HCT116 (cell line): ENCODE measurements around the gene HHIPL2. TPM values are rescaled to one million over a fixed set of nuclear protein-coding genes. Genes with fewer than 3 reads are reported as not detected.
A peak's percentile ranks its signal among the peaks of the same experiment; 100 is the strongest.

Experiments used
- ATAC-seq: fragments of 200-7000 bp; cut with Tn5 transposase; 2 replicates; pipeline ENCODE4 v1.9.1; 2020; ENCODE audit warnings: mild to moderate bottlenecking, moderate library complexity
- BruUV-seq: library from RNA; stranded (reverse); fragments of 400-500 nt; replicated peaks from 2 replicates; lab custom pipeline; 2021; lab: Mats Ljungman, UMichigan
- CTCF ChIA-PET: fragments of 300-600 bp; sonication (Branson Sonifier 250); formaldehyde crosslinking; loops from one replicate; lab custom pipeline; 2021; ENCODE audit warnings: antibody characterized with exemption; lab: Charles Lee
- POLR2A ChIA-PET: fragments of 300-600, 350-600 bp; sonication (Branson Sonifier 250); formaldehyde crosslinking; loops from one replicate; lab custom pipeline; 2021; ENCODE audit warnings: antibody characterized with exemption; lab: Charles Lee
- RAD21 ChIA-PET, 2 experiments: fragments of 300-600 bp; sonication (Branson Sonifier 250); formaldehyde crosslinking; loops; one replicate each; lab custom pipeline; 2023; ENCODE audit warnings: low total read pairs in 2 of 2; ENCODE audit not compliant: uncharacterized antibody in 2 of 2, unreplicated experiment in 2 of 2, low non-redundant PET in 1 of 2; lab: Charles Lee
- DNase-seq: peaks from one replicate; pipeline ENCODE4 v3.0.0-alpha.2; 2010; ENCODE audit warnings: low read depth, low spot score
- H2AFZ ChIP-seq: fragments of 200-600 bp; shearing (Covaris generic), sonication (generic); 2 replicates; pipeline ENCODE4 v1.6.1; 2017; ENCODE audit warnings: low read depth, mixed run types, mixed read lengths, antibody characterized with exemption, low read length; ENCODE audit not compliant: poor library complexity, severe bottlenecking
- H3K27ac ChIP-seq: 2 replicates; pipeline ENCODE4 v1.5.1; 2012; ENCODE audit warnings: low read depth, low read length
- H3K27me3 ChIP-seq: fragments of 200-600 bp; sonication (generic); 2 replicates; pipeline ENCODE4 v1.6.1; 2016; ENCODE audit warnings: mixed run types, low read length, mixed read lengths; ENCODE audit not compliant: insufficient read depth
- H3K36me3 ChIP-seq, 2 experiments: fragments of 200-500 bp in 1 of 2; fragments of 200-600 bp in 1 of 2; sonication (Bioruptor generic) in 1 of 2; sonication (generic) in 1 of 2; 2 replicates each; pipeline versions ENCODE4 v1.5.1 to v1.6.1; 2014 to 2016; ENCODE audit warnings: low read length in 2 of 2, inconsistent platforms in 1 of 2, mixed read lengths in 1 of 2, mixed run types in 1 of 2; ENCODE audit not compliant: insufficient read depth in 2 of 2, control insufficient read depth in 1 of 2
- H3K4me1 ChIP-seq, 2 experiments: fragments of 200-600 bp in 1 of 2; sonication (generic) in 1 of 2; 2 replicates each; pipeline versions ENCODE4 v1.5.1 to v1.6.1; 2012 to 2017; ENCODE audit warnings: low read length in 2 of 2, inconsistent platforms in 1 of 2, mild to moderate bottlenecking in 1 of 2, mixed read lengths in 1 of 2, mixed run types in 1 of 2, moderate library complexity in 1 of 2; ENCODE audit not compliant: insufficient read depth in 2 of 2, control insufficient read depth in 1 of 2
- H3K4me2 ChIP-seq: fragments of 200-600 bp; sonication (generic); 2 replicates; pipeline ENCODE4 v1.6.1; 2017; ENCODE audit warnings: mixed run types, low read length, mixed read lengths
- H3K4me3 ChIP-seq, 2 experiments: fragments of 200-600 bp in 1 of 2; sonication (generic) in 1 of 2; replicated peaks in 1 of 2; 2 replicates each; pipeline ENCODE4 v1.5.1; 2011 to 2016; ENCODE audit warnings: low read length in 2 of 2, control low read depth in 1 of 2, low read depth in 1 of 2, mild to moderate bottlenecking in 1 of 2, mixed read lengths in 1 of 2, mixed run types in 1 of 2
- H3K79me2 ChIP-seq: fragments of 200-600 bp; sonication (generic); 2 replicates; pipeline ENCODE4 v1.6.1; 2017; ENCODE audit warnings: mild to moderate bottlenecking, mixed run types, low read length, moderate library complexity, mixed read lengths; ENCODE audit not compliant: insufficient read depth
- H3K9ac ChIP-seq: fragments of 200-600 bp; sonication (generic); 2 replicates; pipeline ENCODE4 v1.6.1; 2016; ENCODE audit warnings: low read length, mixed read lengths
- H3K9me2 ChIP-seq: fragments of 200-600 bp; sonication (generic), shearing (Covaris generic); 2 replicates; pipeline ENCODE4 v1.6.1; 2017; ENCODE audit warnings: mixed run types, mild to moderate bottlenecking, moderate library complexity; ENCODE audit not compliant: insufficient read depth
- H3K9me3 ChIP-seq, 2 experiments: fragments of 200-500 bp in 1 of 2; fragments of 200-600 bp in 1 of 2; sonication (Bioruptor generic) in 1 of 2; sonication (generic) in 1 of 2; 2 replicates each; pipeline ENCODE4 v1.6.1; 2014 to 2017; ENCODE audit warnings: low read length in 2 of 2, mixed read lengths in 2 of 2, inconsistent platforms in 1 of 2, low read depth in 1 of 2, mild to moderate bottlenecking in 1 of 2, mixed run types in 1 of 2, moderate library complexity in 1 of 2; ENCODE audit not compliant: control insufficient read depth in 1 of 2, insufficient read depth in 1 of 2
- H4K20me1 ChIP-seq: fragments of 200-600 bp; sonication (generic), shearing (Covaris generic); 2 replicates; pipeline ENCODE4 v1.6.1; 2017; ENCODE audit warnings: mixed run types, mild to moderate bottlenecking, moderate library complexity; ENCODE audit not compliant: insufficient read depth
- ATF3 ChIP-seq: IDR thresholded peaks from 2 replicates; pipeline ENCODE4 v1.6.1; 2012
- CBX3 ChIP-seq: IDR thresholded peaks from 2 replicates; pipeline ENCODE4 v1.6.1; 2012; ENCODE audit warnings: low read depth
- CTCF ChIP-seq, 3 experiments: fragments of 200-600 bp in 1 of 3; sonication (generic) in 1 of 3; IDR thresholded peaks in 2 of 3; conservative IDR thresholded peaks in 1 of 3; 2 replicates each; pipeline ENCODE4 v1.5.1; 2012 to 2017; ENCODE audit warnings: low read depth in 2 of 3, low read length in 2 of 3, antibody characterized with exemption in 1 of 3, borderline replicate concordance in 1 of 3, control low read depth in 1 of 3, mild to moderate bottlenecking in 1 of 3, mixed read lengths in 1 of 3, mixed run types in 1 of 3, moderate library complexity in 1 of 3; ENCODE audit not compliant: insufficient read depth in 1 of 3
- EGR1 ChIP-seq: IDR thresholded peaks from 2 replicates; pipeline ENCODE4 v1.6.1; 2012; ENCODE audit warnings: low read depth
- ELF1 ChIP-seq: IDR thresholded peaks from 2 replicates; pipeline ENCODE4 v1.6.1; 2012; ENCODE audit warnings: low read depth, borderline replicate concordance
- EZH2 ChIP-seq: fragments of 200-600 bp; sonication (generic); IDR thresholded peaks from 2 replicates; pipeline ENCODE4 v1.6.1; 2017; ENCODE audit warnings: antibody characterized with exemption, mixed run types
- EZH2phosphoT487 ChIP-seq: fragments of 200-600 bp; IDR thresholded peaks from 2 replicates; pipeline ENCODE4 v1.6.1; 2018; ENCODE audit warnings: antibody characterized with exemption, borderline replicate concordance
- MAX ChIP-seq: IDR thresholded peaks from 2 replicates; pipeline ENCODE4 v1.6.1; 2012
- POLR2AphosphoS5 ChIP-seq: IDR thresholded peaks from 2 replicates; pipeline ENCODE4 v1.6.1; 2011; ENCODE audit warnings: mild to moderate bottlenecking, low read depth, low read length, moderate library complexity
- RAD21 ChIP-seq: IDR thresholded peaks from 2 replicates; pipeline ENCODE4 v1.6.1; 2012; ENCODE audit warnings: low read depth, mild to moderate bottlenecking
- SIN3A ChIP-seq: IDR thresholded peaks from 2 replicates; pipeline ENCODE4 v1.6.1; 2012; ENCODE audit warnings: low read depth
- TCF7L2 ChIP-seq: IDR thresholded peaks from 2 replicates; pipeline ENCODE4 v1.7.0; 2011; ENCODE audit warnings: borderline replicate concordance, inconsistent platforms; ENCODE audit not compliant: insufficient read depth, insufficient read length; ENCODE audit errors: extremely low read depth
- ZBTB33 ChIP-seq: IDR thresholded peaks from 2 replicates; pipeline ENCODE4 v1.6.1; 2011; ENCODE audit warnings: mild to moderate bottlenecking, low read length, moderate library complexity; ENCODE audit not compliant: insufficient replicate concordance; ENCODE audit errors: extremely low read depth
- intact Hi-C: fragments of 100-400 bp; cut with micrococcal nuclease; formaldehyde crosslinking; loops from 2 replicates; pipeline ENCODE4 v1.10.0; 2022
- total RNA-seq: library from RNA; stranded (reverse); gene quantifications from one replicate; pipeline ENCODE4 v1.2.1, GENCODE V29; 2021; ENCODE audit not compliant: unreplicated experiment

The HHIPL2 gene
- total RNA-seq, 1 experiment from 2014 or later: 0.27 TPM

GRCh38 chr1:222589462-222590302 lies 41.8 kb upstream of the HHIPL2 start, which contains the start of gene TAF1A (continued):
- TF ChIP-seq EZH2phosphoT487 (no peak), CTCF (IDR thresholded peaks at IDR 0.05 in 2 of 3, conservative IDR thresholded peaks at IDR 0.05 in 1 of 3; ENCODE audit: borderline replicate concordance in 1 of 3, insufficient read depth in 1 of 3, low read depth in 2 of 3, low read length in 2 of 3) (no peak), POLR2AphosphoS5 (peak; percentile 89), EZH2 (no peak), SIN3A (peak; percentile 97), MAX (peak; percentile 81), ZBTB33 (no peak), RAD21 (no peak)

GRCh38 chr1:222588135-222588534 lies 40.2 kb upstream of the HHIPL2 start:
- CTCF ChIA-PET: no interaction called here
- H3K27ac ChIP-seq: no peak overlapping the region
- no peak for TF ChIP-seq CBX3
- TF ChIP-seq RAD21: no peak
- TF ChIP-seq CTCF (IDR thresholded peaks at IDR 0.05 in 2 of 3, conservative IDR thresholded peaks at IDR 0.05 in 1 of 3; ENCODE audit: borderline replicate concordance in 1 of 3, insufficient read depth in 1 of 3, low read depth in 2 of 3, low read length in 2 of 3): no peak
- TF ChIP-seq ELF1: no peak
- TF ChIP-seq EGR1: no peak
- TF ChIP-seq TCF7L2: no peak
- no peak for TF ChIP-seq ATF3
- no peak for TF ChIP-seq EZH2
- no peak for TF ChIP-seq ZBTB33

More at GRCh38 chr1:222588135-222588534, 40.2 kb upstream of the HHIPL2 start:
- Histone ChIP-seq H3K27me3 (no peaks in the 10 kb centered on the region), H3K9ac (no peak overlapping the region), H3K4me1 (peaks cover 0 to 18% of the 10 kb centered on the region in 2 experiments; a peak in 3 of 4 replicates), H2AFZ (no peak overlapping the region), H3K9me3 (no peaks in the 10 kb centered on the region), H3K4me2 (peak overlapping the region; percentile 88), H4K20me1 (no peaks in the 10 kb centered on the region), H3K79me2 (peaks cover 65% of the 10 kb centered on the region), H3K9me2 (no peaks in the 10 kb centered on the region), H3K36me3 (peaks cover 11 to 16% of the 10 kb centered on the region in 2 experiments; a peak in 3 of 4 replicates), H3K4me3 (peak overlapping the region in 1 of 2 experiments; percentile 84; a peak in 1 of 4 replicates)
- ChIA-PET POLR2A (no interaction called here), RAD21 (no interaction called here)
- BruUV-seq: no TSS peak
- DNase-seq: no peak
- intact Hi-C loops: no loop called here
- ATAC-seq: no peak
